Ascending aorta (tissue), 2 donors: ENCODE data around the gene WWC2. TPM values are rescaled to one million over a fixed set of nuclear protein-coding genes. Genes with fewer than 3 reads are reported as not detected.

Experiments used
- DNase-seq, 2 donors: peaks; one replicate each; pipeline ENCODE4 v3.0.0-alpha.2; 2019; ENCODE audit warnings: low spot score in 2 of 2
- H3K27ac ChIP-seq, 2 donors: fragments of 200-600 bp; sonication (generic); one replicate each; pipeline ENCODE4 v1.5.1; 2016 to 2017; ENCODE audit warnings: mild to moderate bottlenecking in 1 of 2
- H3K27me3 ChIP-seq: fragments of 200-600 bp; sonication (generic); one replicate; pipeline ENCODE4 v1.5.1; 2017
- H3K36me3 ChIP-seq, 2 donors: fragments of 200-600 bp; sonication (generic); one replicate each; pipeline ENCODE4 v1.5.1; 2016
- H3K4me1 ChIP-seq, 2 donors: fragments of 200-600 bp; sonication (generic); one replicate each; pipeline ENCODE4 v1.5.1; 2016 to 2017; ENCODE audit warnings: mild to moderate bottlenecking in 1 of 2
- H3K4me3 ChIP-seq, 2 donors: fragments of 200-600 bp; sonication (generic); one replicate each; pipeline ENCODE4 v1.5.1; 2016 to 2017; ENCODE audit warnings: mild to moderate bottlenecking in 1 of 2
- H3K9me3 ChIP-seq, 2 donors: fragments of 200-600 bp; sonication (generic); one replicate each; pipeline ENCODE4 v1.5.1; 2016
- CTCF ChIP-seq, 3 experiments: fragments of 200-600 bp in 2 of 3; fragments of 450-650 bp in 1 of 3; sonication (generic) in 2 of 3; IDR thresholded peaks; one replicate each; pipeline ENCODE4 v1.5.1; 2016 to 2019; ENCODE audit warnings: antibody characterized with exemption in 3 of 3, mild to moderate bottlenecking in 1 of 3, moderate library complexity in 1 of 3
- intact Hi-C: fragments of 100-400 bp; cut with DNase I; formaldehyde crosslinking; loops from one replicate; pipeline ENCODE4 v1.15.1; 2023
- total RNA-seq: library from RNA; depleted of rRNA; stranded (reverse); fragments of >200 nt; gene quantifications from one replicate; pipeline ENCODE4 v1.1.0, GENCODE V29; 2016

Gene WWC2
- total RNA-seq, 1 donor from 2014 or later, result 3.8 TPM

DNA sequence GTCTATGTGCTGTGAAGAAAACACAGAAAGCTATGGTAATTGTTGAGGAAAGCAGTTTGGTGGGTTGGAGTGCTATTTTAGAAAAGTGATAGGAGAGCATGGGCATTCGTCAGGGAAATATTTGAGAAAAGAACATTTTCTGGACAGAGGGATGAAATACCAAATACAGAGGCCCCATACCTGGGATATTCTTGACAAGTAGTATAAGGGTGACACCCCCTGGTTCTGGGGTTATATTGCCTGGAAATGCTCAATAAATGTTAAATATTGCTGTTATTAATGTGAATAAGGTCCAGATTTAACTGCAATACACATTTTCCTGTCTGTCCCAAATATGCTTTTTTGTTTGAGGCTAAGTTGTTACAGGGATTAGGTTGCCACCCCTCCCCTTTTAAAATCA lies 42.9 kb downstream of the WWC2 start:
- Histone ChIP-seq H3K36me3 (no peaks in the 10 kb centered on the region), H3K9me3 (no peaks in the 10 kb centered on the region), H3K4me3 (no peak overlapping the region), H3K4me1 (peaks cover 0 to 12% of the 10 kb centered on the region in 2 donors), H3K27ac (no peak overlapping the region), H3K27me3 (no peaks in the 10 kb centered on the region)
- intact Hi-C loops, result no loop called here
- no peak for TF ChIP-seq CTCF (IDR thresholded peaks at IDR 0.05)
- no peak for DNase-seq

DNA sequence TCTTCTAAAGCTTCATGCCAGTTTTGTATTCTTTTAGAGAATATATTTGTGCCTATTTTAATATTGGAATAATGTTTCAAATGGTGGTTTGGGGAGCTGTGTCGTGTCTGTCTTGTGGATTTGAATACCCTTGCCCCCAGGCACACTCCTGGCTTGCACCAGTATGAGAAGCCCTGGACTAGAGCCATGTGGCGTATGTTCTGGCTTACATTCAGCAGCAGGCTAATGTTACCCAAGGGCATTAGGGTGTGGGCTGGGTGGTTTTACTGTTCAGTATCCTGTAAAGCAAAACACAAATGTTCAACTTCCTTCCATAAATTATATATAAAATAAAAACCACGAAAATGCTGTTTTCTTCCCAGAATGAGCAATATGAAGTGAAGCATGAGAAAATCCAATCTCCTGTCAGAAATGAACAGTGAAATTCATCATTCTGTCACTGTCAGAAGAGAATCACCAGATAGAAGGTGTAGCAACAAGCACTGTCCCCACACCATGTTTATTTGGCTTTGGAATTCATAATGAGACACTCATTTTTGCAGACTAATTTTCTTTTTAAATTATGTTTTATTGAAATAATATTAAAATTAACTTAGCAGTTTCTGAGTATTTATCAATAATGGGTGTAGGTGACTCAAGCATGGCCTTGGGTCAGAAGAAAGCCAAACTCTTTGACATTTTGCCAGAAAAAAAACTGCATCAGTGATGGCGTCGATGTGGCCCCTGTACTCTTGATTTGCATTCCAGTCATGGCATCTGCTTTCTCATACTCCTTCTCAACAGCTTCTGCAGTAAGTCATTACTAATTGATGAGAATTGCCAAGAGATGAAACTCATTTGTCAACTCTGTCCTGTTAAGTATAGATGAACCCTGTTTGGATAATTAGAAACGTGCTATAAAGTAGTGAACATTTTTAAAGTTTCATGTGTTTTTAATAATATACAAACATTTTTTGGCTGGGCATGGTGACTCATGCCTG lies 43.8 kb downstream of the WWC2 start:
- DNase-seq, result peak in 1 of 2 donors; percentile 67
- Histone ChIP-seq H3K27ac (no peak overlapping the region), H3K4me3 (no peak overlapping the region), H3K36me3 (no peaks in the 10 kb centered on the region), H3K9me3 (no peaks in the 10 kb centered on the region), H3K4me1 (peaks cover 0 to 12% of the 10 kb centered on the region in 2 donors), H3K27me3 (no peaks in the 10 kb centered on the region)
- intact Hi-C loops, result no loop called here
- no peak for TF ChIP-seq CTCF (IDR thresholded peaks at IDR 0.05)

GRCh38 chr4:183144787-183145186 lies 45.7 kb downstream of the WWC2 start:
- no peak overlapping the region for H3K4me3 ChIP-seq
- H3K9me3 ChIP-seq, result no peaks in the 10 kb centered on the region
- DNase-seq, result no peak
- intact Hi-C loops, result no loop called here
- H3K4me1 ChIP-seq, result peaks cover 0 to 12% of the 10 kb centered on the region in 2 donors
- no peaks in the 10 kb centered on the region for H3K36me3 ChIP-seq
- H3K27ac ChIP-seq, result no peak overlapping the region
- H3K27me3 ChIP-seq, result no peaks in the 10 kb centered on the region
- TF ChIP-seq CTCF (IDR thresholded peaks at IDR 0.05), result no peak

DNA sequence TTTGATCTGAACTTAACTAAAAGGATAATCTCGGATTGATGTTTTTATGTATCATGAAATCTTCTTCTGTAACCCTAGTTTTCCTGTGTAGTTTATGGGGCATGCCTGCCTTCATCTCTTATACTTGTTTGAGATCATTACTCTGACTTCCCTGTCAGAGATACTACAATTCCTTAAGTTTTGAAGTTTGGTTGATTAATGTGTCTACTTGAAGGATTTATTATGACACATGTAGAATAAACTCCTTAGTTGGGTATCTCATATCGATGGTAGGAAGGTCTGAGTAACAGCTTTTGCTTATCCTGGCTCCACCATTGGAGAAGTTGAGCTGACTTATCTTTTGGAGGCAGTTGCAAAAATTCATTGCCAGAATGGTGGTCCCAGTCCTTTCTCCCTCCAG lies 46.7 kb downstream of the WWC2 start:
- Histone ChIP-seq H3K4me3 (no peak overlapping the region), H3K27ac (no peak overlapping the region), H3K36me3 (no peaks in the 10 kb centered on the region), H3K9me3 (no peaks in the 10 kb centered on the region), H3K4me1 (peaks cover 0 to 12% of the 10 kb centered on the region in 2 donors), H3K27me3 (no peaks in the 10 kb centered on the region)
- no peak for TF ChIP-seq CTCF (IDR thresholded peaks at IDR 0.05)
- no peak for DNase-seq
- intact Hi-C loops, result no loop called here

- Histone ChIP-seq H3K27me3 (no peaks in the 10 kb centered on the region), H3K9me3 (no peaks in the 10 kb centered on the region), H3K36me3 (no peaks in the 10 kb centered on the region), H3K4me3 (no peak overlapping the region), H3K27ac (no peak overlapping the region), H3K4me1 (peaks cover 0 to 12% of the 10 kb centered on the region in 2 donors)
- no peak for DNase-seq
- TF ChIP-seq CTCF (IDR thresholded peaks at IDR 0.05), result no peak
- intact Hi-C loops, result no loop called here
Measured at GRCh38 chr4:183146478-183146877, 47.4 kb downstream of the WWC2 start.
